Caco-2 (cell line): ENCODE measurements around the gene NDRG3. TPM values are rescaled to one million over a fixed set of nuclear protein-coding genes. Genes with fewer than 3 reads are reported as not detected.

Source experiments
- BruUV-seq: library from RNA; stranded (reverse); fragments of 400-500 nt; replicated peaks from 2 replicates; lab custom pipeline; 2021; lab: Mats Ljungman, UMichigan
- CTCF ChIA-PET: fragments of 300-600 bp; sonication (Branson Sonifier 250); formaldehyde crosslinking; loops from one replicate; lab custom pipeline; 2022; ENCODE audit warnings: antibody characterized with exemption; lab: Charles Lee
- POLR2A ChIA-PET: fragments of 300-600 bp; sonication (Branson Sonifier 250); formaldehyde crosslinking; loops from one replicate; lab custom pipeline; 2022; ENCODE audit warnings: antibody characterized with exemption; lab: Charles Lee
- DNase-seq, 2 experiments: peaks; one replicate each; pipeline versions ENCODE4 v3.0.0 to v3.0.0-alpha.2; 2020 to 2022
- H3K27me3 ChIP-seq: replicated peaks from 2 replicates; pipeline ENCODE4 v1.6.0; 2011; ENCODE audit warnings: low read length; ENCODE audit not compliant: control insufficient read depth, insufficient read depth
- H3K36me3 ChIP-seq: 2 replicates; pipeline ENCODE4 v1.5.1; 2011; ENCODE audit warnings: low read length; ENCODE audit not compliant: control insufficient read depth, insufficient read depth
- H3K4me1 ChIP-seq: fragments of 250-450 bp; sonication (Bioruptor Pico); 2 replicates; pipeline ENCODE4 v1.5.1; 2020; ENCODE audit warnings: mild to moderate bottlenecking
- H3K4me3 ChIP-seq: 2 replicates; pipeline ENCODE4 v1.5.1; 2011; ENCODE audit warnings: low read depth, mild to moderate bottlenecking, control low read depth, low read length
- H3K9me3 ChIP-seq: fragments of 250-450 bp; sonication (Bioruptor Pico); 2 replicates; pipeline ENCODE4 v1.5.1; 2020; ENCODE audit warnings: mild to moderate bottlenecking, moderate library complexity
- H3K27ac Mint-ChIP-seq: one replicate; pipeline ENCODE4 v1.8.0; 2022; ENCODE audit warnings: mixed read lengths; ENCODE audit not compliant: unreplicated experiment
- H3K27me3 Mint-ChIP-seq: one replicate; pipeline ENCODE4 v1.8.0; 2022; ENCODE audit warnings: mixed read lengths; ENCODE audit not compliant: insufficient read depth, unreplicated experiment
- H3K36me3 Mint-ChIP-seq: one replicate; pipeline ENCODE4 v1.8.0; 2022; ENCODE audit warnings: mild to moderate bottlenecking, mixed read lengths; ENCODE audit not compliant: insufficient read depth, unreplicated experiment
- H3K4me1 Mint-ChIP-seq: one replicate; pipeline ENCODE4 v1.8.0; 2022; ENCODE audit warnings: low read depth, mixed read lengths; ENCODE audit not compliant: unreplicated experiment
- H3K4me3 Mint-ChIP-seq: one replicate; pipeline ENCODE4 v1.8.0; 2022; ENCODE audit warnings: mild to moderate bottlenecking, moderate library complexity, mixed read lengths; ENCODE audit not compliant: unreplicated experiment
- H3K9me3 Mint-ChIP-seq: one replicate; pipeline ENCODE4 v1.8.0; 2022; ENCODE audit warnings: mixed read lengths; ENCODE audit not compliant: unreplicated experiment
- intact Hi-C: fragments of 100-400 bp; cut with micrococcal nuclease; formaldehyde crosslinking; loops from one replicate; pipeline ENCODE4 v1.10.0; 2022; ENCODE audit not compliant: unreplicated experiment
- total RNA-seq: library from RNA; stranded (reverse); gene quantifications from 2 replicates; pipeline ENCODE4 v1.2.3, GENCODE V29; 2022
- TF ChIP-seq, protein P1 (sequence below), 2 experiments: fragments of 200-600 bp in 1 of 2; IDR thresholded peaks; 1 replicate in 1 of 2; 2 replicates in 1 of 2; pipeline versions ENCODE4 v1.5.1 to v1.8.0; 2011 to 2022; ENCODE audit warnings: antibody characterized with exemption in 1 of 2, control low read depth in 1 of 2, inconsistent platforms in 1 of 2, low read depth in 1 of 2, low read length in 1 of 2, mild to moderate bottlenecking in 1 of 2, moderate library complexity in 1 of 2; ENCODE audit not compliant: insufficient read depth in 1 of 2, severe bottlenecking in 1 of 2, unreplicated experiment in 1 of 2

NDRG3 gene
- total RNA-seq, 1 experiment from 2014 or later, result 41.5 TPM

DNA sequence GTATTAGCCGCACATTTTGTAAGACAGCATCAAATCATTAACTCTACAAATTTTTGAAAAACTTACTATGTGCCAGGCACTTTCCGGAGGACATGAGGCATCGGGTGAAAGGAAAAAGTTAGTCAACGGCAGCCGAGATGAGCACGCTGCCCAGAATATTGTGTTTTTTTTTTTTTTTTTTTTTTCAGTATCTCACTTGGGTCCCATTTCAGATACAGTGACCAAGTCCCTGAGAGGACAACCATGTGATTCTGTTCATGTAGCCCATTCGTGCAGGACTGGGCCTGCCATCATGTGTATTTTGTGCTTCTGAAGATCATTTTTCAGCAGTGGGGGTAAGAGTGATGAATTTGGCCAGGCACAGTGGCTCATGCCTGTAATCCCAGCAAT is 101.2 kb downstream of the NDRG3 start:
- Histone ChIP-seq H3K36me3 (no peaks in the 10 kb centered on the region), H3K27me3 (no peaks in the 10 kb centered on the region), H3K4me1 (peaks cover 11% of the 10 kb centered on the region), H3K9me3 (no peaks in the 10 kb centered on the region), H3K4me3 (no peak overlapping the region)
- no peaks in the 10 kb centered on the region for H3K27me3 Mint-ChIP-seq
- CTCF ChIA-PET, result interaction anchor here (1.0 to 1.4 kb wide), 2 partner anchors 22 to 275 kb away, joined by 4 read pairs; no protein-coding TSS in a partner anchor
- H3K27ac Mint-ChIP-seq, result no peak overlapping the region
- TF ChIP-seq, protein P1, sequence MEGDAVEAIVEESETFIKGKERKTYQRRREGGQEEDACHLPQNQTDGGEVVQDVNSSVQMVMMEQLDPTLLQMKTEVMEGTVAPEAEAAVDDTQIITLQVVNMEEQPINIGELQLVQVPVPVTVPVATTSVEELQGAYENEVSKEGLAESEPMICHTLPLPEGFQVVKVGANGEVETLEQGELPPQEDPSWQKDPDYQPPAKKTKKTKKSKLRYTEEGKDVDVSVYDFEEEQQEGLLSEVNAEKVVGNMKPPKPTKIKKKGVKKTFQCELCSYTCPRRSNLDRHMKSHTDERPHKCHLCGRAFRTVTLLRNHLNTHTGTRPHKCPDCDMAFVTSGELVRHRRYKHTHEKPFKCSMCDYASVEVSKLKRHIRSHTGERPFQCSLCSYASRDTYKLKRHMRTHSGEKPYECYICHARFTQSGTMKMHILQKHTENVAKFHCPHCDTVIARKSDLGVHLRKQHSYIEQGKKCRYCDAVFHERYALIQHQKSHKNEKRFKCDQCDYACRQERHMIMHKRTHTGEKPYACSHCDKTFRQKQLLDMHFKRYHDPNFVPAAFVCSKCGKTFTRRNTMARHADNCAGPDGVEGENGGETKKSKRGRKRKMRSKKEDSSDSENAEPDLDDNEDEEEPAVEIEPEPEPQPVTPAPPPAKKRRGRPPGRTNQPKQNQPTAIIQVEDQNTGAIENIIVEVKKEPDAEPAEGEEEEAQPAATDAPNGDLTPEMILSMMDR (IDR thresholded peaks at IDR 0.05; ENCODE audit: insufficient read depth in 1 of 2, low read depth in 1 of 2, low read length in 1 of 2, severe bottlenecking in 1 of 2, unreplicated experiment in 1 of 2), result no peak
- peaks cover 15% of the 10 kb centered on the region for H3K36me3 Mint-ChIP-seq
- peaks cover 9% of the 10 kb centered on the region for H3K4me1 Mint-ChIP-seq
- no peak for DNase-seq
- intact Hi-C loops, result no loop called here
- POLR2A ChIA-PET, result no interaction called here
- no peaks in the 10 kb centered on the region for H3K9me3 Mint-ChIP-seq
- H3K4me3 Mint-ChIP-seq, result no peak overlapping the region
- no TSS peak for BruUV-seq

GRCh38 chr20:36644032-36644705 is 101.7 kb downstream of the NDRG3 start:
- H3K4me3 Mint-ChIP-seq, result no peak overlapping the region
- H3K4me1 ChIP-seq, result peaks cover 11% of the 10 kb centered on the region
- intact Hi-C loops, result no loop called here
- H3K4me3 ChIP-seq, result no peak overlapping the region
- no peaks in the 10 kb centered on the region for H3K36me3 ChIP-seq
- H3K27me3 Mint-ChIP-seq, result no peaks in the 10 kb centered on the region
- H3K27ac Mint-ChIP-seq, result no peak overlapping the region
- H3K4me1 Mint-ChIP-seq, result peaks cover 9% of the 10 kb centered on the region
- no peaks in the 10 kb centered on the region for H3K9me3 Mint-ChIP-seq
- no peaks in the 10 kb centered on the region for H3K9me3 ChIP-seq
- TF ChIP-seq, protein P1 (IDR thresholded peaks at IDR 0.05; ENCODE audit: insufficient read depth in 1 of 2, low read depth in 1 of 2, low read length in 1 of 2, severe bottlenecking in 1 of 2, unreplicated experiment in 1 of 2), result no peak
- H3K27me3 ChIP-seq, result no peaks in the 10 kb centered on the region
- ChIA-PET POLR2A (no interaction called here), CTCF (interaction anchor here (1.0 to 1.4 kb wide), 2 partner anchors 23 to 276 kb away, joined by 4 read pairs; no protein-coding TSS in a partner anchor)
- peaks cover 15% of the 10 kb centered on the region for H3K36me3 Mint-ChIP-seq
- no TSS peak for BruUV-seq
- DNase-seq, result no peak

DNA sequence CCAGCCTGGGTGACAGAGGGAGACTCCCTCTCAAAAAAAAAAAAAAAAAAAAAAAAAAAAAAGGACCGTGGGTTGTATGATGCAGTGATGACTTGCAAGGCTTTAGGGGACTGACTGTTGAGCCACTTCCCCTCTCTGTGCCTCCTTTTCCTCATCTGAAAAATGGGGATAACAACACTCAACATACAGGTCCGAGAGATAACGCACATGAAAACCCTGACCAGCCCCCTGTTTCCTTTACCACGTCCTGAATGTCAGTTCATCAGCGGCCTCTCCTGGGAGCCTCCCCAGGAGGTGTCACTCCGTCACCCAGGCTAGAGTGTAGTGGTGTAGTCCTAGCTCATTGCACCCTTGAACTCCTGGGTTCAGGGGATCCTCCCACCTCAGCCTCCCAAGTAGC is 103.8 kb downstream of the NDRG3 start:
- ChIA-PET CTCF (interaction anchor here (0.7 to 2.8 kb wide), 3 partner anchors 36 to 136 kb away, joined by 4 to 13 read pairs (median 5); partner anchors contain the start of gene RAB5IF), POLR2A (interaction anchor here (0.6 kb wide), 1 partner anchor 30 kb away, joined by 5 read pairs; no protein-coding TSS in a partner anchor)
- Mint-ChIP-seq H3K27me3 (no peaks in the 10 kb centered on the region), H3K4me3 (no peak overlapping the region), H3K9me3 (no peaks in the 10 kb centered on the region), H3K27ac (peak overlapping the region; percentile 7), H3K36me3 (peaks cover 12% of the 10 kb centered on the region), H3K4me1 (peaks cover 9% of the 10 kb centered on the region)
- intact Hi-C loops, result no loop called here
- no TSS peak for BruUV-seq
- TF ChIP-seq, protein P1 (IDR thresholded peaks at IDR 0.05; ENCODE audit: insufficient read depth in 1 of 2, low read depth in 1 of 2, low read length in 1 of 2, severe bottlenecking in 1 of 2, unreplicated experiment in 1 of 2), result no peak
- no peaks in the 10 kb centered on the region for H3K36me3 ChIP-seq
- peaks cover 11% of the 10 kb centered on the region for H3K4me1 ChIP-seq
- H3K27me3 ChIP-seq, result no peaks in the 10 kb centered on the region
- no peaks in the 10 kb centered on the region for H3K9me3 ChIP-seq
- no peak for DNase-seq
- no peak overlapping the region for H3K4me3 ChIP-seq
